Thyroid gland (tissue), 4 donors: ENCODE results near the gene SCRN3. TPM values are rescaled to one million over a fixed set of nuclear protein-coding genes. Genes with fewer than 3 reads are reported as not detected.
"Not testable (repeated sequence)": the region's sequence is repeated elsewhere in the genome, so short reads cannot be mapped to it uniquely, and the experiment has no call there.

Experiments used
- DNase-seq, 2 donors: peaks; one replicate each; pipeline ENCODE4 v3.0.0-alpha.2; 2019
- H3K27ac ChIP-seq, 3 donors: fragments of 200-600 bp; sonication (generic); 1 replicate in 2 of 3; 2 replicates in 1 of 3; pipeline ENCODE4 v1.5.1; 2016 to 2019; ENCODE audit warnings: mild to moderate bottlenecking in 1 of 3, moderate library complexity in 1 of 3
- H3K27me3 ChIP-seq: fragments of 200-600 bp; sonication (generic); one replicate; pipeline ENCODE4 v1.5.1; 2019
- H3K36me3 ChIP-seq, 2 donors: fragments of 200-600 bp; sonication (generic); one replicate each; pipeline ENCODE4 v1.5.1; 2016 to 2019
- H3K4me1 ChIP-seq, 2 donors: fragments of 200-600 bp; sonication (generic); one replicate each; pipeline ENCODE4 v1.5.1; 2017 to 2019
- H3K4me3 ChIP-seq, 3 donors: fragments of 200-600 bp; sonication (generic); replicated peaks in 1 of 3; 1 replicate in 2 of 3; 2 replicates in 1 of 3; pipeline ENCODE4 v1.5.1; 2016; ENCODE audit warnings: mild to moderate bottlenecking in 1 of 3
- H3K9me3 ChIP-seq: fragments of 200-600 bp; sonication (generic); one replicate; pipeline ENCODE4 v1.5.1; 2017
- CTCF ChIP-seq, 6 experiments: fragments of 200-600 bp in 3 of 6; fragments of 450-650 bp in 3 of 6; sonication (generic) in 3 of 6; IDR thresholded peaks; one replicate each; pipeline ENCODE4 v1.5.1; 2016 to 2019; ENCODE audit warnings: antibody characterized with exemption in 6 of 6, mild to moderate bottlenecking in 2 of 6, inconsistent platforms in 1 of 6, moderate library complexity in 1 of 6
- POLR2A ChIP-seq, 2 donors: fragments of 450-650 bp; IDR thresholded peaks; one replicate each; pipeline ENCODE4 v1.6.1; 2017; ENCODE audit warnings: antibody characterized with exemption in 2 of 2, mild to moderate bottlenecking in 2 of 2, moderate library complexity in 1 of 2
- WGBS, 2 donors: methylation state at CpG; one replicate each; pipeline ENCODE4 v1.1.5; 2017; 5-methylcytosine and 5-hydroxymethylcytosine counted together
- intact Hi-C: fragments of 100-400 bp; cut with DNase I; formaldehyde crosslinking; loops from one replicate; pipeline ENCODE4 v1.15.1; 2023
- total RNA-seq, 4 donors: library from RNA; depleted of rRNA; stranded (reverse); fragments of >200 nt; gene quantifications; one replicate each; pipeline ENCODE4 v1.2.3, GENCODE V29; 2016

Gene SCRN3
- total RNA-seq, 4 donors from 2014 or later: 26.0 to 37.5 (median 32.3) TPM

- Histone ChIP-seq H3K9me3 (no peaks in the 10 kb centered on the region), H3K36me3 (peaks cover 49 to 56% of the 10 kb centered on the region in 2 donors), H3K4me3 (no peak overlapping the region), H3K27me3 (no peaks in the 10 kb centered on the region), H3K4me1 (no peaks in the 10 kb centered on the region), H3K27ac (no peak overlapping the region)
- WGBS, 2 donors: 83 to 93% methylated on average over 2 of the region's 2 CpGs
- intact Hi-C loops: no loop called here
- DNase-seq: no peak
- TF ChIP-seq POLR2A (IDR thresholded peaks at IDR 0.05): no peak
Measured at GRCh38 chr2:174376967-174377366, 18.6 kb upstream of the SCRN3 start.

DNA sequence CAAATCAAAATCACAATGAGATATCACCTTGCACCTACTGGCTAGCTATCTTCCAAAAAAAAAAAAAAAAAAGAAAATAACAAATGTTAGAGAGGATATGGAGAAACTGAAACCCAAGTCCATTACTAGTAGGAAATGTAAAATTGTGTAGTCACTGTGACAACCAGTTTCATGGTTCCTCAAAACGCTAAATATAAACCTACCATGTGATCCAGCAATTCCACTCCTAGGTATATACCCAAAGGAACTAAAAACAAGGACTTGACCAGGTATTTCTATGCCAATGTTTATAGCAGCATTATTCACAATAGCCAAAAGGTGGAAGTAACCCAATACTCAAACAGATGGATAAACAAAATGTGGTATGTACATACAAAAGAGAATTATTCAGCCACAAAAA, 11.7 kb upstream of the SCRN3 start:
- no peaks in the 10 kb centered on the region for H3K9me3 ChIP-seq
- intact Hi-C loops: no loop called here
- H3K4me3 ChIP-seq: no peak overlapping the region
- H3K27ac ChIP-seq: no peak overlapping the region
- H3K36me3 ChIP-seq: peaks cover 34 to 35% of the 10 kb centered on the region in 2 donors
- WGBS, 2 donors: 93 to 96% methylated on average over 1 of the region's 1 CpG
- H3K27me3 ChIP-seq: no peaks in the 10 kb centered on the region
- TF ChIP-seq CTCF (IDR thresholded peaks at IDR 0.05): no peak
- no peak for DNase-seq
- H3K4me1 ChIP-seq: no peaks in the 10 kb centered on the region

DNA sequence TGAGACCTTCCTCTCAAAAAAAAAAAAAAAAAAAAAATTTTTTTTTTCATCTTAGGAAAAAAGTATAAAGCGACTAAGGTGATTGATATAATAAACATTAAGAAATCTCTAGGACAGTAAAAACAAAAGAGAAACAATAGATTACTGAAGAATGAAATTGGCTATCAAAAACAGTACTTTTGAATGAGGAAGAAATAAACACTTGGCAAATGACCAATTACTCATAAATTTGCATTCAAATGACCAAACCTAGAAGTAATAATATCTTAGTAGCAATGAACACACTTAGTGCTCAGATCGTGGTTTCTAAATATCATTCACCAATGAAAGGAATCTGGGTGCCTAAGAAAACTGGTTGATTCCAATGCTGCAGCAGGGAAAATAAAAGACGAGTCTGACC, 10.3 kb upstream of the SCRN3 start:
- H3K4me3 ChIP-seq: no peak overlapping the region
- H3K4me1 ChIP-seq: no peaks in the 10 kb centered on the region
- 86 to 94% methylated on average over 3 of the region's 3 CpGs for WGBS, 2 donors
- no peaks in the 10 kb centered on the region for H3K27me3 ChIP-seq
- no peaks in the 10 kb centered on the region for H3K9me3 ChIP-seq
- TF ChIP-seq CTCF (IDR thresholded peaks at IDR 0.05) (no peak), POLR2A (IDR thresholded peaks at IDR 0.05) (no peak)
- no peak for DNase-seq
- H3K36me3 ChIP-seq: peaks cover 25 to 27% of the 10 kb centered on the region in 2 donors
- intact Hi-C loops: no loop called here
- no peak overlapping the region for H3K27ac ChIP-seq

GRCh38 chr2:174388706-174389105, 6.8 kb upstream of the SCRN3 start:
- WGBS, 2 donors: 94 to 98% methylated on average over 3 of the region's 3 CpGs
- H3K27me3 ChIP-seq, H3K9me3 ChIP-seq, H3K27ac ChIP-seq, intact Hi-C loops, H3K4me1 ChIP-seq, DNase-seq, H3K4me3 ChIP-seq: not testable (repeated sequence)
- peaks cover 16% of the 10 kb centered on the region in 2 donors for H3K36me3 ChIP-seq

GRCh38 chr2:174389542-174389941, 6.0 kb upstream of the SCRN3 start:
- no peak for TF ChIP-seq CTCF (IDR thresholded peaks at IDR 0.05)
- no peak for TF ChIP-seq POLR2A (IDR thresholded peaks at IDR 0.05)
- WGBS, 2 donors: 86 to 93% methylated on average over 6 of the region's 6 CpGs
- no peak for DNase-seq
- no peaks in the 10 kb centered on the region for H3K27me3 ChIP-seq
- peaks cover 16% of the 10 kb centered on the region in 2 donors for H3K36me3 ChIP-seq
- no peak overlapping the region for H3K4me3 ChIP-seq
- H3K27ac ChIP-seq: no peak overlapping the region
- no peaks in the 10 kb centered on the region for H3K9me3 ChIP-seq
- intact Hi-C loops: no loop called here
- H3K4me1 ChIP-seq: peaks cover 8 to 16% of the 10 kb centered on the region in 2 donors

DNA sequence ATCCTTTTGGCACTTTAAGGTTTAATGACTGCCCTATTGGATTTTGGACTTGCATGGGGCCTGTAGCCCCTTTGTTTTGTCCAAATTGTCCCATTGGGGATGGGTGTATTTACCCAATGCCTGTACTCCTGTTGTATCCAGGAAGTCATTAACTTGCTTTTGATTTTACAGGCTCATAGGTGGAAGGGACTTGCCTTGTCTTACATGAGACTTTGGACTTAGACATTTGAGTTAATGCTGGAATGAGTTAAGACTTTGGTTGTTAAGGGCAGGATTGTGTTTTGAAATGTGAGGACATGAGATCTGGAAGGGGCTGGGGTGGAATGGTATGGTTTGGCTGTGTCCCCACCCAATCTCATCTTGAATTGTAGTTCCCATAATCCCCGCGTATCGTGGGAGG, 5.2 kb upstream of the SCRN3 start:
- H3K9me3 ChIP-seq, H3K27ac ChIP-seq, intact Hi-C loops, DNase-seq, H3K4me3 ChIP-seq, H3K27me3 ChIP-seq: not testable (repeated sequence)
- WGBS, 2 donors: 95 to 99% methylated on average over 3 of the region's 3 CpGs
- Histone ChIP-seq H3K4me1 (peaks cover 11 to 19% of the 10 kb centered on the region in 2 donors), H3K36me3 (peaks cover 16% of the 10 kb centered on the region in 2 donors)

GRCh38 chr2:174392706-174393105, 2.8 kb upstream of the SCRN3 start:
- TF ChIP-seq CTCF (IDR thresholded peaks at IDR 0.05) (no peak), POLR2A (IDR thresholded peaks at IDR 0.05) (no peak)
- DNase-seq: no peak
- no peak overlapping the region for H3K4me3 ChIP-seq
- peaks cover 11 to 19% of the 10 kb centered on the region in 2 donors for H3K4me1 ChIP-seq
- H3K27me3 ChIP-seq: no peaks in the 10 kb centered on the region
- intact Hi-C loops: no loop called here
- peaks cover under 1 to 3% of the 10 kb centered on the region in 2 donors for H3K36me3 ChIP-seq
- H3K27ac ChIP-seq: no peak overlapping the region
- H3K9me3 ChIP-seq: no peaks in the 10 kb centered on the region
